Fibroblast of skin of back (primary cell): ENCODE measurements around the gene CAMTA1.

Experiments
- DNase-seq: peaks from one replicate; pipeline ENCODE4 v3.0.0-alpha.2; 2013

Gene CAMTA1

GRCh38 chr1:7632176-7632575 lies 846.9 kb downstream of the CAMTA1 start:
- no peak for DNase-seq

DNA sequence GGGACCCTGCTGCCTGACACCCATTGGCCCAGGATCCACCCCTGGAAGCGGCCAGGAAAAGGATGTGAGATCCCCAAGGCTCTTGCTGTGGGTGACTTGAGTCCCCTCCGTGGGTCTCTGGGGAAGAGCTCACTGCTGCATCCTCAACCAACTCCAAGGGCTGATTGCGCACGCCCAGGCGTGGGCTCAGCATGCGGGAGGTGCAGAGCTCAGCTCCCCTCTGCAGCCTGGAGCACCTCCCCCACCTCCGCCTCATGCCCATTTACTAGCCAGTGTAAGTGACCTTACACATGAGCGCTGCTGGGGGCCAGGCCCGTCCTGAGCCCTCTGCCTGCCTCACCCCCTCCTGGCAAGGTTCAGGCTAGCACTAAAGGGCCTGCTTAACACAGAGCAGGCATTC lies 847.4 kb downstream of the CAMTA1 start:
- no peak for DNase-seq

GRCh38 chr1:7633506-7634245 lies 848.4 kb downstream of the CAMTA1 start:
- DNase-seq: no peak

DNA sequence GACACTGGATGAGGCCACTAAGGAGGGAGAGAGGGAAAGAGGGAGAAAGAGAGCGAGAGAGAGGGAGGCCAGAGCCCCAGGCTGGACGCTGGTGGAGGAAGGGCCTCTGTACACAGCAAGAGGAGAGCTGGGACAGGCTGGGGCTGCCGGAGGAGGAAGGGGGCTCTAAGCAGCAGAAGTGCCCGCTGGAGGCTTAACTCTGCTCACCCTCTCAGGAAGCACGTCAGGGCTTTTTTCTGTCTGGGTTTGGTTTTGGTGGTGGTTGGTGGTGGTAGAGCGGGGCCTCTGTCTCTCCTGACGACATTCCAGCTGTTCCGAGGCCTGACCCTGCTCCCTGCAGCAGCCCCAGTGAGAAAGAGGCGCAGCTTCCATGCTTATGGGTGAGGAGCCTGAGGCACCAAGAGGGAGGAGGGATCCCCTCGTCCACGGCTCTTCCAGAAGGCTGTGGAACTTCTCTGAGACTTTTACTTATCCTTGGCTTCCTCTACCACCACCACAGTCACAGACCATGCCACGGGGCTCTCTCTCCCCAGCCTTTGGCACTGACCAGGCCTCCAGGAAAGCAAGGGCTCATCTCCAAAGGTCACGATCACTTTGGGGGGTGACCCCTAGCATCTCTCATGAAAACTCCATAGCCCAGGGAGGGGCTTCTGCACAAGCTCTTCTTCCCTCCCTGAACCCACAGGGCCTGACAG lies 849.4 kb downstream of the CAMTA1 start:
- no peak for DNase-seq

- DNase-seq: no peak
These were observed 851.7 kb downstream of the CAMTA1 start for GRCh38 chr1:7636795-7637526.

GRCh38 chr1:7638078-7638477 lies 852.8 kb downstream of the CAMTA1 start:
- DNase-seq: no peak

DNA sequence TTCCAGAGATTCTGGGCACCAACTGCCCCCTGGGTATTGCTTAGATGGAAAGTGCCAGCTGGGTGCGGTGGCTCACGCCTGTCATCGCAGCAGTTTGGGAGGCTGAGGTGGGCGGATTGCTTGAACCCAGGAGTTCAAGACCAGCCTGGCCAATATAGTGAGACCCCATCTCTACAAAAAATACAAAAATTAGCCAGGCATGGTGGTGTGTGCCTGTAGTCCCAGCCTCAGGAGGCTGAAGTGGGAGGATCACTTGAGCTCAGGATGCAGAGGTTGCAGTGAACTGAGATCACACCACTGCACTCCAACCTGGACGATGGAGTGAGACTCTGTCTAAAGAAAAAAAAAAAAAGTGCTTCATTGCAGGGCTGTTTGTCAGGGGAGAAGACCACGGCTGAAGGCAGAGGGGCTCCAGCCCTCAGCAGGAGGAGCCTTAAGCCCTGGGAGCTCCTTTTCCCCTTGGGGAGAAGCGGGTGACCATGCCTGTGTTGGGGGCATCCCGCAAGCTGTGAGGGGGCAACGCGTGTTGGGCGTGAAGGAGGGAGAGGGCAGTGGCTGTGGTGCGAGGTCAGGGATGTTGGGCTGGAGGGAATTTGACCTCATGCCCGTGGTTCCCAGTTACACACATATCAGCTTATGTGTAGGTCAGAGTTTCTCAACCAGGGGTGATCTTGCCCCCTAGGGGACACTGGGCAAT lies 854.3 kb downstream of the CAMTA1 start:
- DNase-seq: no peak

GRCh38 chr1:7640350-7640749 lies 855.1 kb downstream of the CAMTA1 start:
- no peak for DNase-seq

GRCh38 chr1:7640920-7641585 lies 855.8 kb downstream of the CAMTA1 start:
- DNase-seq: no peak

- DNase-seq: no peak
These were observed 856.5 kb downstream of the CAMTA1 start for GRCh38 chr1:7641587-7642417.

GRCh38 chr1:7642418-7642704 lies 857.1 kb downstream of the CAMTA1 start:
- no peak for DNase-seq

GRCh38 chr1:7642781-7643529 lies 857.7 kb downstream of the CAMTA1 start:
- DNase-seq: peak; percentile 6

DNA sequence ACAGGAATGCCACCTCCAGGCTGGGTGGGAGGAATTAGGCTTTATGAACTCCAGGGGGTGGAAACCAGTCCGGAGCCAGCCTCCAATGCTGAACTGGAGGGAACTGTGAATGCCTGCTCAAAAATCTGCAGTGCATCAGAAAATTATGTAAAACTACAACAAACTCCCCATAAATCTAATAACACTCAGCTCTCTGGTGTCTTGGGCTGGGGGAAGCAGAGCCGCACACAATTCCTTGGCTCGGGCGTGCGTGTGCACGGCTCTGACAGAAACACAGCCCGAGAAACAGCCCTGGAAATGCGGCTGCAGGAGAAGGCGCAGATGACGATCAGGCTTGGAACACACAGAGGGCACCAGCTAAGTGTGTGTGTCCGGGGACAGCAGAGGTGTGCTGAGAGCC lies 858.3 kb downstream of the CAMTA1 start:
- no peak for DNase-seq

- DNase-seq: peak; percentile 7
These were observed 858.8 kb downstream of the CAMTA1 start for GRCh38 chr1:7644086-7644485.

DNA sequence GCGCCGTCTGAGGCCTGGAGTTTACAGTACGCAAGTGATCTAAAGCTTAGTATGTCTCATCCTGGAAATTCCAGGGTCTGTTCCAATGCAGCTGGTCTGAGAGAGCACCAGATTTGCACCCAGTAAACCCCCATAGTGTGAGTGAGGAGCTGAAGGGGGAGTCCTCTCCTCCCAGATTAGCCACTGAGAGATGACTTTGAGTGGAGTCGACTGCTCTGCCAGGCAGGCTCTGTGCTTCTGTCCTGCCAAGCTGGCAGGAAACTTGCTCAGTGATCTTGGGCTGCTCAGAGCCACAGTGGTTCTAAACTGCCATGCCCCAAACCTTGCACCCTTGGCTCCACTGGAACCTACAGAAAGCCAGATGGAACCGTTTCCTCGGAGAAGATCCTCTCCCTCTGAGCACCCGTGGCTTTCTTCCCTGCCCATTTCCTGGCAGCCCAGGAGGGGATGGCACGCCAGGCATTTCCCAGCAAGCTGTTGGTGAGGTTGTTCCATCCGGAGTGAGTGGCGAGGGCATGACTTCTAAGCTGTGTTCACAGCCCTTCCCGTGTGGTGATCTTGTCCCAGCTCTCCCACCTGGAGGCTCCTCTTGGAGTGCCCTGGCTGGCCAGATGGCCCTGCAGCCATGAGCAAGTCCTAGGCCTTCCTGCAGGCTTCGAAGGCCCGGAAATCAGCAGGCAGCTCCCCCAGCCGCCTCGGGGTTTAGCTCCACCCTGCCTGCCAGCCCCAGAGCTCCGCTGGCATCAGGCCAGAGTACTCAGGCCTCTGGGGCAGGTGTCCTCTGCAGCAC lies 859.9 kb downstream of the CAMTA1 start:
- DNase-seq: no peak

DNA sequence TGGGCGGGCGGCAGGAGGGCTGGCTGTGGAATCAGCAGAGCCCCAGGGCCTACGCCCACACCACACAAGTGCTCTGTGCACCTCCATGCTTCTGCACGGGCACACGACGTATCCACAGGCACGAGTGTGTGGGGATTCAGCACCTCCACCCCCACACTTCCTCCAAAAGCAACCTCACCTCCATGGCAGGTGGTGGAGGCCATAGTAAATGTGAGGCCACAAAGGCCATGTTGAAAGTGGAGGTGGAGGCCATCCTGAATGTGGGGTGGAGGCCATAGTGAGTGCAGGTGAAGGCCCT lies 860.4 kb downstream of the CAMTA1 start:
- no peak for DNase-seq

DNA sequence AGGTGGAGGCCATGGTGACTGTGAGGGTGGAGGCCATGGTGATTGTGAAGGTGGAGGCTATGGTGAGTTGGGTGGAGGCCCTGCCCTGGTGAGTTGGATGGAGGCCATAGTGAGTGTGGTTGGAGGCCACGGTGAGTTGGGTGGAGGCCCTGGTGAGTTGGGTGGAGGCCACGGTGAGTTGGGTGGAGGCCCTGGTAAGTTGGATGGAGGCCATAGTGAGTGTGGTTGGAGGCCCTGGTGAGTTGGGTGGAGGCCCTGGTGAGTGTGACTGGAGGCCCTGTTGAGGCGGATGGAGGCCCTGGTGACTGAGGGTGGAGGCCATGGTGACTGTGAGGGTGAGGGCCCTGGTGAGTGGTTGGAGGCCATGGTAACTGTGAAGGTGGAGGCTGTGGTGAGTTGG lies 860.9 kb downstream of the CAMTA1 start:
- DNase-seq: no peak

DNA sequence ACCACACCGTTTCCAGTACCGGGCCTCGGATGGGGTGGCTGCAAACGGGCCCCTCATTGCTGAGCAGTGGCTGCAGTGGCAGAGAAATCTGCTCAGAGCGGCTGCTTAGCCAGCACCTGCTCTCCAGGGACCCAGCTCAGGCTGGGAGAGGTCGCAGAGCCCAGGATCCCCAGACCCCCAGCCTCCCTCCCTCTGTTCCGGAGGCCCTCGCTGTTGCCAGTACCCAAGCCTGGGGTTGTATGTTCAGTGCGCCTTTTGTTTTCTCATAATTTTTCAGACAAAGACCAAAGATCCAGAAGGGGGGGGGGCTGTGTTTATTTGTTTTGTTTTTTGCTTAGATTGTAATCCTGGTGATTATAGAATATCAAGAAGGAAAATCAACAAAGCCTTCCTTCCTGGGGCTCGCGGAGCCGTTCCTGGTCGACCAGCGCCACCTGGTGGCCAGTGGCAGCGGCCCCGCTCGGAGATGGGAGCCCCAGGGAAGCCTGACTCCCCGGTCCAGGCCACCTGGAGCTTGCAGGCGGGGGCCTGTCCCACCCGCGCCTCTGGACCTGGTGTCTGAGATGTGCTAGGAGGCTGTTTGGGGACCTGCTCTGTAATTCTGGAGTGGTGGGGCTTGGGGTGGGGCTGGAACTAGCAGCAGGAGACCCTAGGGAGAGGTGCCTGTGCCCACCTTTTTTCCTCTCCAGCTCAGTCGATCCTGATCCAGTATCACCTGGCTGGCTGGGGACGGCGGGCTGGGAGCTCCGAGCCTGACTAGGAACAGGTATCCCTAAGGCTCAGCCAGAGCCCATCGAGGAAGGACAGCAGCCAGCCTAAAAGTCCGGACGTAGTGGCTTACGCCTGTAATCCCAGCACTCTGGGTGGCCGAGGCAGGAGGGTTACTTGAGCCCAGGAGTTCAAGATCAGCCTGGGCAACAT lies 862.0 kb downstream of the CAMTA1 start:
- DNase-seq: peak; percentile 39

DNA sequence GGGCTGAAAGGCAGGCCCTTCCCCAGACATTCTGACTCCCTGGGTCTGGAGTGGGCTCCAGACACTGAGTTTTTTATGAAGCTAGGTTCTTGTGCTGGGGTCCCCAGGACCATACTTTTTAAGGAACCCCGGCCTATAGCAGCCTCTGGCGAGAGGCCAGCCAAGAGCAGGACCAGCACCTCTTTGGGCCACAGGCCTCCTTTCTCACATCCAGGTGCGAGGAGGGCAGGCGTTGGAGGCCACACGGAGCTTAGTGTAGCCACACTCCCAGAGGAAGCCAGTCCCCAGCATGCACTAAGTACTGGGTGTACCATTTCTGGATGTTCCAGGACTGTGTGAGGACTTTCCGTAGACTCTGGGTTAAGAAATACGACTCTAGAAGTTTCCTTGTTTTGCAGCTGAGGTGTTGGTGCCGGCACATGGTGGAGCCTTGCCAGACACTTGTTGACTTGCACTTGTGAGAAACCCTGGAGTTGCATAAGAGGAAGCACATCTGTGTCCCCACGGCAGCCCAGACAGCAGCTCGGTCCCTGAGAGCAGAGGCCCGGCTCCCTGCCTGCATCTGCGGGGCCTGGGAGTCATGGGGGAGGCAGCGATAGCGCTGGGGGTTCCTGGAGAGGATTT lies 863.6 kb downstream of the CAMTA1 start:
- DNase-seq: no peak
